Activated CD8-positive, alpha-beta memory T cell treated with anti-CD3 and anti-CD28 coated beads, Interleukin-2, amount 50 U/mL, for 4 hours (primary cell): ENCODE measurements around the gene IL5.
A peak's percentile ranks its signal among the peaks of the same experiment; 100 is the strongest.
"Not testable (repeated sequence)": the region's sequence is repeated elsewhere in the genome, so short reads cannot be mapped to it uniquely, and the experiment has no call there.

Experiments
- DNase-seq: peaks from one replicate; pipeline ENCODE4 v3.0.0-alpha.2; 2020

IL5 gene

DNA sequence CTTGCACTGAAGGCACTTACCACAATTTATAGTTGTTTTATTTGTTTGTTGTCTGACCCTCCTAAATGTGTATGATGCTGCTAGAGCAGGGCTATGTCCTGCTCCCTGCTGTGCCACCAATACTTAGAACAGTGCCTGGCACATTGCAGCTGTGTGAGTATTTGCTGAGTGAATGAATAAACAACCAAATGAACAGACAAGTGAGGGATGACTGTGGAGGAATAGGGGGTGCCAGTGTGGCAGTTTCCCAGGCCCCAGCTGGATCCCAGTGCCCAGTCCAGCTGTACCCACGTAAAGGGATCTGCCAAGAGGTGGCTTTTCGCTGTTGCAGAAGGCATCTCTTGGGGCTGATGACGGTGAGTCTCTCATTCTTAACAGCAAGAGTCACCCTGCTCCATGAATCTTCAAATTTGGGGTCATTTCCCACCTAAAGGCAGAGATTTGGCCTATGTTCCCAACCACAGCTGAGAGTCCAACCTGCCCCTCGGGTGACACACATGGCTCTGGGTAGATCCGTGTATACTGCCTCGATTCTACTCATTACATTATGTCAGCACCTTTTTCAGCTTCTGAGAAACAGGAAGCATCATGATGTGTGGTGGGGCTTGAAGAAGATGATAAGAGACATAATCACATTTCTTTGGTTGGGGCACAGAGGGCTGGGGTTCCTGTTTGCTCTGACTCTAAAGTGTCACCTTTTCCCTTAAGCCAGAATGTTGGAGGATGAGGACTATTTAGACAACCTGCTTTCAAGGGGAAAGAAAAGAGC lies 14.3 kb downstream of the IL5 start:
- no peak for DNase-seq

DNA sequence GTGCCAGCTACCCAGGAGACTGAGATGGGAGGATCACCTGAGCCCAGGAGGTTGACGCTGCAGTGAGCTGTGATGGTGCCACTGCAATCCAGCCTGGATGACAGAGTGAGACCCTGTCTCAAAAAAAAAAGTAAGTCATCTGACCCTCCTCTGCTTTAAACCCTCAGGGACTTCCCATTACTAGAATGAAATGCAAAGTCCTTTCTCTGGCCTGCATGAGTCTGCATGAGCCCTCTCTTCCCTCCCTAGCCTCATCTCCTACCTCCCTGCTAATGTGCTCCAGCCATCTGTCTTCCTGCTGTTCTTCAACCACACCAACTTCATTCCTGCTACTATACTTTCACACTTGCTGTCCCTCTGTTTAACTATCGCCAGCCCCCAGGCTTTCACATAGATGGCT lies 15.3 kb downstream of the IL5 start:
- no peak for DNase-seq

DNA sequence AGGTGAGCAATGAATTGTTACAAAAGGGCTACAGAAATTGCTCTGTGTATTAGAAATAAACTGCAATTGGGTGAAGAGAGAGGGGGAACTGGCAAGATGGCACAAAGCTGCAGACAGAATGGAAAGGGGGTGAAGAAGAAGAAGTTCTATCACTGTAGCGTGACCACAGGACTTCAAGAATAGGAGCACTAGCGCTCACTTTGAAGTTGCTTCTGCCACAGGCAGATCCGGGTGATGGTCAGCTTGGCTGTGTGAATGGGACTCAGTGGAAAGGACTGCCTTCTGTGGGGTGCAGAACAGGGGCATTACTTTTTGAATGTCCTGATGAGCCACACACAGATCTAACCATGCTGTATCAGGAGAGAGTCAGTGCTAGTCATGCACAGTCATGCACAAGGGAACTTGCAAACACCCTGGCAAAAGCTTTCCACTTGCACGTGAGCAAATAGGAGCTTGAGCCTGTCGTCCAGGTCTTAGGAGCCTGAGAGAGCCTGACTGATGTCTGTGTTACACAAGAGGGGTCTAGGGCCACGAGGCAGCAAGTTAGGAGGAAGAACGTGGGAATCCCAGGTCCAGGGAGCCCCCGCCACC lies 16.3 kb downstream of the IL5 start:
- DNase-seq: no peak

DNA sequence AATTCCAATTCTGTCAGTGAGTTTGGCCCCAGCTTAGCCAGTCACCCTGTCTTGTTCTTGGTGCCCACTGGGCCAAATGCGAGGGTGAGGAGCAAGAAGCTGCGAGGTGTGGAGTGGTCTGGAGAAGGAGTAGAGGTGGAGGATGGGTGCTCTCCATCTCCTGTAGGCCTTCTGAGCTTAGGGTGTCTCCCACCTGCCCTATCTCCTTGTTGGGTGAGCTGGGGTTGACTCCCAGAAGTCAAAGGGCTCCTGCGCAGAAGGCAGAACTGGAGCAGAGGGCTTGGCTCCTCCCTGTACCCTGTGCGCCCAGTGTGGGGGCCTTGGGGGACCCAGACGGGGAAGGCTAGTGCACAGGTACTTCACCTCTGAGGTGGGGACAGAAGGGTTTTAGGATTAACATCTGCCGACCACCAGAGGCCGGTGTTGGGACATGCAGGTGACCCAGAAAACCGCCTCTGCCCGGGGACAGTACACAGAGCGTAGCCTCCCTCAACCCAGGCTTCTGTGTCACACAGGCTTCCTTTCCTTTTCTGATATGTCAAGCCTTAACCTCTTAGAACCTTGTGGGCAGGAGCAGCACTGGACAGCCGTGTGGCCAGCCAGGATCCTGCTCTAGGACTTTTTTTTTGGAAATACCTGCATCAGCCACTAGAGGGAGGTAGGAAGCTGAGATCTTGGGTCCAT lies 16.9 kb downstream of the IL5 start:
- DNase-seq: peak; percentile 20

DNA sequence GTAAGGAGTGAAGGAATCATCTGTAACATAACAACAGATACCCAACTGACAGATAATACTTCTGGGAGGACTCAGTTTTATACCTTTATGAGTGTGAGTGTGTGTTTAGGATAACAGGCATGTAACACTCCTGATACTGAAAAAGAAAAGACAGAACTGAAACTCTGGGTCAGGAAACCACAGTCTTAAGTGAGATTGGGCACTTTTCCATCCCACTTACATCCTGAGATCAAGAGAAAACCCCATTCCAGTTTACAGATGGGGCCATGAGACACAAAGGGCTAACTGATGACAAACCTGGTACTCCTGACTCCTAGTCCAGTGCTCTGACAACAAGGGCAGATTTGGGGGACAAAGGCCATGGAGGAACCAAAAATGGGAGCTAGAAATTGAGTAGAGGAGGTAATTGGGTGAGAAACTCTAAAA lies 18.0 kb downstream of the IL5 start:
- no peak for DNase-seq

DNA sequence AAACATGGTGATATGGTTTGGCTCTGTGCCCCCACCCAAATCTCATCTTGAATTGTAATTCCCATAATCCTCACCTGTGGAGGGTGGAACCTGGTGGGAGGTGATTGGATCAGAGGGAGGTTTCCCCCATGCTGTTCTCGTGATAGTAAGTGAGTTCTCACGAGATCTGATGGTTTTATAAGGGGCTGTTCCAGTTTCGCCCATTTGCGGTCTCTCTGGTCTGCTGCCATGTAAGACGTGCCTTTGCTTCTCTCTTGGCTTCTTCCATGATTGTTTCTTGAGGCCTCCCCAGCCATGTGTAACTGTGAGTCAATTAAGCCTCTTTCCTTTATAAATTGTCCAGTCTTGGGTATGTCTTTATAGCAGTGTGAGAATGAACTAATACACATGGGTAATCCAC lies 18.4 kb downstream of the IL5 start:
- not testable (repeated sequence) for DNase-seq

DNA sequence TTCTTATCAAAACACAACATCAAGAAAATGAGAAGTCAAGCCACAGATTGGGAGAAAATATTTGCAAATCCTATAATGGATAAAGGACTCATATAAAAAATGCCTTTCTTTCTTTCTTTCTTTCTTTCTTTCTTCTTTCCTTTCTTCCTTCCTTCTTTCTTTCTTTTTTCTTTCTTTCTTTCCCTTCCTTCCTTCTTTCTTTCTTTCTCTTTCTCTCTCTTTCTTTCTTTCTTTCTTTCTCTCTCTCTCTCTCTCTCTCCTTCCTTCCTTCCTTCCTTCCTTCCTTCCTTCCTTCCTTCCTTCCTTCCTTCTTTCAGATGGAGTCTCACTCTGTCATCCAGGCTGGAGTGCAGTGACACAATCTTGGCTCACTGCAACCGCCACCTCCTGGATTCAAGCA lies 21.3 kb downstream of the IL5 start:
- not testable (repeated sequence) for DNase-seq

DNA sequence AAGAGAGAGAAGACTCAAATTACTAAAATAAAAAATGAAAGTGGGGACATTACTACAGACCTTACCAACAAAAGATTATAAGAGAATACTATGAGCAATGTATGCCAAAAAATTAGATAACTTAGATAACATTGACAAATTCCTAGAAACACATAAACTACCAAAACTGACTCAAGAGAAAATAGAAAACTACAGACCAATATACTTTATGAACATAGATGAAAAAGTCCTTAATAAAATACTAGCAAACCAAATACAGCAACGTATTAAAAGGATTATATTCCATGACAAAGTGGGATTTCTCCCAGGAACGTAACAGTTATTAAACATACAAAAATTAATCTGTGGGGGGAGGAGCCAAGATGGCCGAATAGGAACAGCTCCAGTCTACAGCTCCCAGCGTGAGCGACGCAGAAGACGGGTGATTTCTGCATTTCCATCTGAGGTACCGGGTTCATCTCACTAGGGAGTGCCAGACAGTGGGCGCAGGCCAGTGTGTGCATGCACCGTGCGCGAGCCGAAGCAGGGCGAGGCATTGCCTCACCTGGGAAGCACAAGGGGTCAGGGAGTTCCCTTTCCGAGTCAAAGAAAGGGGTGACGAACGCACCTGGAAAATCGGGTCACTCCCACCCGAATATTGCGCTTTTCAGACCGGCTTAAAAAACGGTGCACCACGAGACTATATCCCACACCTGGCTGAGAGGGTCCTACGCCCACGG lies 29.5 kb downstream of the IL5 start:
- not testable (repeated sequence) for DNase-seq

DNA sequence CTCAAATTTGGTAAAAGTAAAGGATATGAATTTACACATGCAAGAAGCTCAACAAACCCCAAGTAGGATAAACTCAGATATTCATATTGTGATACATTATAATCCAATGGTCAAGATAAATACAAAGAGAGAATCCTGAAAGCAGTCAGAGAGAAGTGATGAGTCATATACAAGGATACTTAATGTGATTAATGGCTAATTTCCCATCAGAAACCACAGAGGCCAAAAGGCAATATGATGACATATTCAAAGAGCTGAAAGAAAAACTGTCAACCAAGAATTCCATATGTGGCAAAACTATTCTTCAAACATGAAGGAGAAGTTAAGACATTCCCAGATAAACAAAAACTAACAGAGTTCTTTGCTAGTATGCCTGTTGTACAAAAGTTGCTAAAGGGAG lies 33.2 kb downstream of the IL5 start:
- DNase-seq: no peak

DNA sequence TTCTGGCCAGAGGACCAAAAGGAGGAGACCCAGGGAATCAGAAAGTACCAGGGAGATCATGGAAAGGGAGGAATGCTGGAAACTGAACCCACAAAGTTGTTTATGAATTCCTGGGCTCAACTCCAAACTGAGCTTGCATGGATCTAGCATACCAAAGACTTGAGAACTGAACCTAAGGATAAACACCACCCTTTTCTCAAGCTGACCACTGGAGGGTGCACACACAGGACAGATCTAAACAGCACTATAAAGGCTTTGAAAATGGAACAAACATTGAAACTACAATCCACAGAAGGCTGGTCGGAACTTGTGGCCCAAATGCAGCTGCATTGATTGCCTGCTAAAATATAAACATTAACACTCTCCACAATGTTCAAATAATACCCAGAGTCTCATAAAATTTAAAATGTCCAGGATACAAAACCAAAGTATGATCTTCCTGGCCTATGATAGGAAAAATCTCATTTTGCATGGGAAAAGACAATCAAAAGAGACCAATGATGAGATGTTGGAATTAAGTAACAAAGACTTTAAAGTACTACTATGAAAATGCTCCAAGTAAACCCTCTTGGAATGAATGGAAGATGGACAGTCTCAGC lies 37.1 kb downstream of the IL5 start:
- no peak for DNase-seq

DNA sequence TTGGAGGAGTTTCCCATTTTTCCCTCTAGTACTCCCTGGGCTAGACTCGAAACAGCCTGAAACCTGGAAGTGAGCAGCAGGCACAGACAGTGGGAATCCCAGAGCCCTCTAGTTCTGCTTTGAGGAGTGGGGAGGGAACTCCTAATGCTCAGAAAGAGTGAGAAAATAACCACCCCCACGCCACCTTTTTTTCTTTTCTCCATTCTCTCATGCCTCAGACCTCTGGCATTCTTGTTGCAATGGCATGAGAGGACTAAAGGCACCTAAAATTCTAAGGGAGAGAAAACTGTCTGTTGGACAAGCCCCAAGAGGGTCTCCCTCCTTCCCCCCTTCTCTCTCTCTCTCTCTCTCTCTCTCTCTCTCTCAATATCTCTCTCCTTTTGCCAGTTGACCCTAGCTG lies 37.7 kb downstream of the IL5 start:
- DNase-seq: no peak

DNA sequence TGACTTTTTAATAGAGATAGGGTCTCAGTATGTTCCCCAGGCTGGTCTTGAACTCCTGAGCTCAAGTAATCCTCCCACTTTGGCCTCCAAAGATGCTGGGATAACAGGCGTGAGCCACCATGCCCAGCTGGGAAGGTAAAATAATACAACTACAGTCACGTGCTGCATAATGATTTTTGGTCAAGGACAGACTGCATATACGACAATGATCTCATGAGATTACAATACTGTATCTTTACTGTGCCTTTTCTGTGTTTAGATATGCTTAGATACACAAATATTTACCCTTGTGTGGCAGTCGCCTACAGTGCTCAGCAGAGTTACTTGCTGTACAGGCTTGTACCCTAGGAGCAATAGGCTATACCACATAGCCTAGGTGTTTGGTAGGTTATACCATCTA lies 38.6 kb downstream of the IL5 start:
- DNase-seq: no peak

DNA sequence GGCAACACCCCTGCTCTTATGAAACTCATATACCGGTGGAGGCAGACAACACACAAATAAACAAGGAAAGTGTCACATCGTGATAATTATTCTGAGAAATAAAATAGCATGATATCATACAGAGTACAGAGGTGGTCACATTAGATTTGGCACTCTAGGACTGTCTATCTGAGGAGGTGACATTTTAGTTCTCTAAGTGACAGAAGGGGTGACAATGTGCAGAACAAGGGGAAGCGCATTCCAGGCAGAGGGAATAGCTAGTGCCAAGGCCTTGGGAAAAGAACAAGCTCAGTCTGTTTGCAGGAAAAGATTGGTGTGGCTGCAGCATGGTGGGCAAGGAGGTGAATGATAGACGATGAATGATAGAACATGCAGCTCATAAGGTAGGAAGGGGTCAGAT lies 40.1 kb downstream of the IL5 start:
- DNase-seq: no peak

DNA sequence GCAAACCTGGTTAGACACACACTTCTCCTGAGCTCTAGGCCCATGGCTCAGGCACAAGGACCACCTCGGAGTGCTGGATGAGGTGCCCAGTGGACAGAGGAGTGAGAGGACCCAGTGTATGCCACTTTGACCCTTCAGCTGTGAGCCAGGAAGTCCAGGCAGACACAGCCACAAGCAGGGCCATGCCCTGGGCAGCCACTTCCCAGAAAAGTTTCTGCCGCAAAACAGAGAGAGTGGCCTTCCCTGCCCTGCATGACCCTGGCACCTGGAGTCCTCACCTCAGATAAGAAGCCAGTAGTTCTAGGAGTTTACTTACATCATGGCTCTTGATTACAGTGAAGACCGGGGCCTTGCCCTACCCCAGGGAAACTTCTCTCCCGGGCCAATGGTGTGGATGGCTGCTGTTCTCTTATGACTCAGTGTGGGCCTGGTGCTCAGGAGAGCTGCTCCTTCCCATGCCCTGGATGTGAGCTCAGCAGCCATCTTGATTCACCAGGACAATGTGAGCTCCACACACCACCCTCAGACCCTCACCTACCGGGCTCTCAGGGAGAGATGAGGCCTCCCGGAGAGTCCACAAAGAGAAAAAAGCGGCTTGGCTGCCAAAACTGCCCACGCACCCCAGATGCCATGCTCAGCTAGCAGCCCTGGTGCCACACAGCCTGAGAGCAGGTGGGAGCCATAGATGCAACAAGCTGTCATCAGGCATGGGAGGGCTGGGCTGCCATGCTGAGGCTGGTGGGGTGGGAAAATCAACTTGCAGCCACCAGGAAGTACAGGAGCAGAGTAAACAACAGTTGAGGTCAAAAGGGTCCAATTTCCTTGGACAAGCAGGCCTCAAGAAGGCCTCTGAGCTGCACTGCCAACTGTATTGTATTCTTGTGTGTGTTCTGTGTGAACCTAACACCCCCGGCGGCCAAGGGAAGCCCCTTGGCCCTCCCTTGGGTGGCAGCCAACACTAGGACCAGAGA lies 41.1 kb downstream of the IL5 start:
- DNase-seq: no peak

DNA sequence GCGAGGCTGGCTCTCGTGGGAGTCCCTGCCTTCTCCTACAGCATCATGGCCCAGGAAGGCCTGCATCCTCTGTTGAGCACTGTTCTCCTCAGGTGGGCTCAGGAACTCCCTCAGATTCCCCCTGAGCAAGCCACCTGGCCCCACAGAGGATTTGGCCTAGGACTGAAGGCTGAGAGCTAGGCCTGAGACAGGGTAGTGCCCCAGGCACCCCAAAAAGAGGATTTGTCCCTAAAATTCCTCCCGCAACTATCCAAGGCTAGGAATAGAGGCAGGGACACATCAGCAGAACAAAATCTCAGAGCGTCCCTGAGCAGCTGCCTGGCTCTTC lies 41.7 kb downstream of the IL5 start:
- no peak for DNase-seq

DNA sequence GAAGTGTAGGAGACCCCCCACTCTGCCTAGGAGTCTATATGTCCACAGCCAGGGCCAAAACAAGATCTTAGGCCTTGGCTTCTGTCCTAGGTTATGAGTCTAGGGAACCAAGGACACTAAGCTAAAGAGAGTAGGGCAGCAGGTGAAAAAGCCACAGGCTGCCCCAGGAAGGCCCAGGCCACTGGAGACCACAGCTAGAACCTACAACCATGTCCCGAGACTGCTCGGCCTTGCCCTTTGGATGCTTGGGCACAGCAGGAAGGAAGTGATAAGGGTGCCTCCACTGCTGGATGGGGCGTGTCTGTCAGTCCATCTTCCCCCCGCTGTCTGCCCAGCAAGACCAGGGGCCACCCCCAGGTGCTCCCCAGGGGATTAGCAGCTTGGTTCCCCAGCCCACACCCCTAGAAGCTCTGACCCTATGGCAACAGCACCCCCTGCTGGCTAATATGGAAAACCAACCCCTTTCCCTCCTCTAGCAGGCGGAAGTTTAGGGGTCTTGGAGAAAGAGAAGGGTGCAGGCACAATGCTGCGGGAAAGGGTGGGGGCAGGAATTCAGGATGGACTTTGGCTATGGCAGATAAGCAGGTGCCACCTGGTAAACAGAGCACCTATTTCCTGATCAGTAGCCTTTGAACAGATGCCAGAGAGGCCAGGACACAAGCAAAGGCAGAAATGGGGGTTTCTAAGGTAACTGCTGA lies 42.2 kb downstream of the IL5 start:
- peak; percentile 74 for DNase-seq

DNA sequence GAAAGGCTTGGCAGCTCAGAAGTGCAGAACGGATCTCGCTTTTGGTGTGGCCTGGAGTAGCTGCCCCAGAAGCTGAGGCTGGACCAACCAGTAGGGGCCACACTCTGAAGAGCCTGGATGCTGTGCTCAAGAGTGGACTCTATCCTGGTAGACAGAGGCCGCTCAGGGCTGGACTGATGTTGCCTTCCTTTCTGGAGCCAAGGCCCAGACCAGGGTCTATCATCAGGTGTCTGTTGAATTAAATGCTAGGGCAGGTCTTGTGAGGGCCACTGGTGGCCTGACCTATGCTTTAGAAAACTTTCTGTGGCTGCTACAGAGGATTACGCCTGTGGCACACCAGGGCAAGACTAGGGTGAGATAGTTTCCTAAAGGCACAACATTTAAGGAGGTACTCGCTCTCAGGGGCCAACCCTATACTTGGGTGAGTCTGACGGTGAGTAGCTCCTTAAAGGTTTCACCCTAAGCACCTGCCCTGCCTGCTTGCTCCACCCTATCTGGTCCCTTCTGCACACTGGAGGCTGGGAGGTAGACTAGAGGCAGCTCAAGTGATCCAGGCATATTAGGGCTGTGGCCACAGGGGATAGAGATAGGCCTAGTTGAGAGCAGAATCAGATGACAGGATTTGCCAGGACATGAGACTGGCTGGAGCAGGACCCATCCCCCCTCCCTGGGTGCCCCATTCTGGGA lies 42.9 kb downstream of the IL5 start:
- DNase-seq: no peak

DNA sequence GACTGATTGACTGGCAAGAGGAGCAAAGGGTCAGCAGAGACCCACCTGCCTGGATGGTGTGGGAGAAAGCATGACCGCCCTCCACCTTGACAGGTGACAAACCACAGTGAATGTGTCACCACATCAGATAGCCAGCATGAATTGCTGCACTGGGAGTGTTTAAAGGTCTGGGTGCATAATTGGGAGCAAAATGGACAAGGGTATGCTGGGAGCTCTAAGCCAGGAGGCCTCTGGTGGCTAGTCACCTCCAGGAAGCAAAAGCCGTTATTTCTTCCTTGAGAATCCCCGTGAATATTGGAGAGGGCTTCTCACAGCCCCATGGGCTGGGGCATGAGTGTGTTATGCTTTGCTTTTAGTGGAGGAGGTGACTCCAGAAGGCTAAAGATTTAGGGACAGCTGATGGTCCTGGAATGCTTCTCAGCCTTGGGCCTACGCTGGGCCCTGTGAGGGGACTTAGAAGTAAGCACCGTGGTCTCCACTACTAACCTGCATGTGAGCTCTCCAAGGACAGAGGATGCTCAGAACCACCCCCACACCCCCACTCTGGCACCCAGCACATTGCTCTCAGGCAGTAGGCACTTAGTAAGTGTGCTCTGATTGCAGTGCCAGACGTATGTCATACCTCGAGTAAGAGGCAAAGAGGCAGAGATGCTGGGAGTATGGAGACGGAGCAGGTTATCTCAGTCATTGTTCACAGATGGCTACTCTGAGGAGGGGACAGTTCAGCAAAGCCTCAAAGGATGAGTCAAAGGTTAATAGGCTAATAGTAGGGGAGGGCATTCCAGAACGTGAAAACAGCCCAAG lies 43.7 kb downstream of the IL5 start:
- peak; percentile 16 for DNase-seq

DNA sequence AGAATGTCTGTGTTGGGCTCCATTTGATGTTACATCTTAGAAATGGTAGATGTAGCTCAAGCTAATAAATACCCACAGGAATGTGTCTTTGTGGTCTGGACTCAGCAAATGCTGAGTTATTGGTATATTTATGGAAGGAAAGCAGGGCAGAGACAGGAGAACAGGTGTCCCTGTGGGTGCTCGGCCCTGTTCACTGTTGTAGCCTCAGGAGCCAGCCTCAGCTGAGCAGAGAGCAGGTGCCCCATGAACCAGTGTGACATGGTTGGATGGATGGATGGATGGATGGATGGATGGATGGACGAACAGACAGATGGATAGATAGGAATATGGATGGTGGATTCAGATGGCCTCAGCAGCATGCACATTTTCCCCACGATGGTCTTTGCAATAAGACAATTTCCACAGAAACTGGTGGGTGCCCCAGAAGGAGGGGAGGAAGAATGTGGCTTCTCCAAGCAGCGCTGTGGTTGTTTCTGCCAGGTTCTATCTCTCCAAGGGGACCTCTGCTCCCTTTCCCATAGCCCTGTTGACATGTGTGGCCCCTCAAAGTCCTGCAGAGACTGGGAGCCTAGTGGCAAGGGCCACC lies 44.5 kb downstream of the IL5 start:
- no peak for DNase-seq

DNA sequence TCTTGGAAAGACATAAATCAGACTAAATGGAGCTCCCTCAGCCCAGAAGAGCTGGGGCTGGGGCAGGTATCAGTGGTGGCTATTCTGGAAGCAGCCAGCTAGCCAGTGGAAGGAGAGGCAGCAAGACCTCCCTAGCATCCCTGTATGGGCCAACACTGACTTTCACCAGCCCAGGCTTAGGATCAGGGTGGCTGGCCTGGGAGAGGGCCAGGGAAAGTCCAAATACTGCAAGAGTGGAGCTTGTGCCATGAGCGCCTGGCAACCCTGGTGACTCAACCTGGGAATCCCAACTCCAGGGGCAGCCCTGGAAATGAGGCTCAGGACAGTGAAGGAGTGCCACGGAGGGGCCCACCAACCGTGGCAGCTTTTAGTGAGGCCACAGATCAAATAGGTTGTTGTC lies 45.2 kb downstream of the IL5 start:
- DNase-seq: no peak
